ENCODE data around the gene WBP1. TPM values are rescaled to one million over a fixed set of nuclear protein-coding genes. Genes with fewer than 3 reads are reported as not detected.

WBP1 gene
- 56.1 to 93.0 TPM (median 62.4 TPM) in 3 replicates for total RNA-seq
- long read RNA-seq, transcript WBP1-201 (4 exons, 1,294 nt) = major isoform, 34 of 55 reads
- long read RNA-seq, partial matches to known transcripts = 0 of 55 reads
- long read RNA-seq, other reads (novel, unspliced or antisense) = 16 of 55 reads

- no peak for TF ChIP-seq CTCF (IDR thresholded peaks at IDR 0.05)
- Mint-ChIP-seq H3K36me3 (ENCODE audit: low read depth) (peaks cover 2% of the 10 kb centered on the region), H3K4me3 (ENCODE audit: unreplicated experiment) (peak within 1 kb of the TSS; percentile 89), H3K27me3 (ENCODE audit: low read depth) (no peaks in the 10 kb centered on the region), H3K9me3 (ENCODE audit: low read depth) (no peaks in the 10 kb centered on the region), H3K27ac (ENCODE audit: unreplicated experiment) (peak within 1 kb of the TSS; percentile 98), H3K4me1 (ENCODE audit: low read depth) (peaks cover 57% of the 10 kb centered on the region)
- DNase-seq (ENCODE audit: low spot score) = peak; percentile 99
Observed at GRCh38 chr2:74458132-74458937, at the start of gene WBP1. TSS of gene WBP1 (plus strand) at chr2:74458438. CDS start at chr2:74458603, 165 bp downstream.

GRCh38 chr2:74413001-74413698, 45.1 kb upstream of the WBP1 start:
- no peak for TF ChIP-seq CTCF (IDR thresholded peaks at IDR 0.05)
- no peaks in the 10 kb centered on the region for H3K4me1 Mint-ChIP-seq (ENCODE audit: low read depth)
- no peak overlapping the region for H3K4me3 Mint-ChIP-seq (ENCODE audit: unreplicated experiment)
- H3K27me3 Mint-ChIP-seq (ENCODE audit: low read depth) = peaks cover 13% of the 10 kb centered on the region
- DNase-seq (ENCODE audit: low spot score) = no peak
- H3K36me3 Mint-ChIP-seq (ENCODE audit: low read depth) = no peaks in the 10 kb centered on the region
- no peaks in the 10 kb centered on the region for H3K9me3 Mint-ChIP-seq (ENCODE audit: low read depth)
- no peak overlapping the region for H3K27ac Mint-ChIP-seq (ENCODE audit: unreplicated experiment)

GRCh38 chr2:74414441-74414840, 43.8 kb upstream of the WBP1 start:
- no peak overlapping the region for H3K27ac Mint-ChIP-seq (ENCODE audit: unreplicated experiment)
- H3K4me3 Mint-ChIP-seq (ENCODE audit: unreplicated experiment) = no peak overlapping the region
- no peak for TF ChIP-seq CTCF (IDR thresholded peaks at IDR 0.05)
- H3K36me3 Mint-ChIP-seq (ENCODE audit: low read depth) = no peaks in the 10 kb centered on the region
- peaks cover 5% of the 10 kb centered on the region for H3K27me3 Mint-ChIP-seq (ENCODE audit: low read depth)
- H3K9me3 Mint-ChIP-seq (ENCODE audit: low read depth) = no peaks in the 10 kb centered on the region
- DNase-seq (ENCODE audit: low spot score) = no peak
- H3K4me1 Mint-ChIP-seq (ENCODE audit: low read depth) = no peaks in the 10 kb centered on the region

- Mint-ChIP-seq H3K36me3 (ENCODE audit: low read depth) (no peaks in the 10 kb centered on the region), H3K27ac (ENCODE audit: unreplicated experiment) (no peak overlapping the region), H3K4me3 (ENCODE audit: unreplicated experiment) (no peak overlapping the region), H3K27me3 (ENCODE audit: low read depth) (peaks cover 5% of the 10 kb centered on the region), H3K4me1 (ENCODE audit: low read depth) (no peaks in the 10 kb centered on the region), H3K9me3 (ENCODE audit: low read depth) (no peaks in the 10 kb centered on the region)
- TF ChIP-seq CTCF (IDR thresholded peaks at IDR 0.05) = no peak
- no peak for DNase-seq (ENCODE audit: low spot score)
Observed at GRCh38 chr2:74414881-74415761, 43.1 kb upstream of the WBP1 start.

Measured in chondrocyte (in vitro differentiated cells).